ENCODE results near the gene MRPL1. TPM values are rescaled to one million over a fixed set of nuclear protein-coding genes. Genes with fewer than 3 reads are reported as not detected.
A peak's percentile ranks its signal among the peaks of the same experiment; 100 is the strongest.

The MRPL1 gene
- total and polyA plus RNA-seq, 2 of the 13 experiments (the other 11 are each of a cell fraction or from before 2014, with no cell fraction given), result 23.3 to 61.5 TPM

GRCh38 chr4:77818602-77819403, 43.8 kb upstream of the MRPL1 start, which contains the start of gene CNOT6L (continued):
- TF ChIP-seq HMGXB4 (CRISPR knock-in tag; IDR thresholded peaks at IDR 0.05; ENCODE audit: borderline replicate concordance in 1 of 2, low read depth in 1 of 2) (peak; percentile 53 to 85; a peak in 3 of 4 replicates), ZNF354B (CRISPR knock-in tag; IDR thresholded peaks at IDR 0.05) (no peak), ZNF644 (CRISPR knock-in tag; IDR thresholded peaks at IDR 0.05; ENCODE audit: low read depth) (no peak), ZNF768 (CRISPR knock-in tag; IDR thresholded peaks at IDR 0.05) (peak; percentile 8; the same call in 1 of the 2 replicates), MAZ (IDR thresholded peaks at IDR 0.05; ENCODE audit: borderline replicate concordance, low read depth, low read length) (0 out of 2 replicates have a peak, but pooled peaks have one; percentile 7), MAZ (CRISPR knock-in tag; IDR thresholded peaks at IDR 0.05; ENCODE audit: low read depth) (no peak), ZNF781 (CRISPR knock-in tag; IDR thresholded peaks at IDR 0.05; ENCODE audit: borderline replicate concordance, not compliant biosample characterization) (no peak), PHF8 (CRISPR knock-in tag; IDR thresholded peaks at IDR 0.05) (peak; percentile 57), EZH2 (conservative IDR thresholded peaks at IDR 0.05; ENCODE audit: low read depth, low read length) (no peak), MIXL1 (CRISPR knock-in tag; IDR thresholded peaks at IDR 0.05) (no peak), ZFX (CRISPR knock-in tag; IDR thresholded peaks at IDR 0.05; ENCODE audit: low read depth) (peak; percentile 91), HBP1 (CRISPR knock-in tag; IDR thresholded peaks at IDR 0.05; ENCODE audit: low read depth) (peak; percentile 19; the same call in 1 of the 2 replicates), MTF2 (CRISPR knock-in tag; IDR thresholded peaks at IDR 0.05; ENCODE audit: borderline replicate concordance) (no peak)
- TF ChIP-seq, protein P1, sequence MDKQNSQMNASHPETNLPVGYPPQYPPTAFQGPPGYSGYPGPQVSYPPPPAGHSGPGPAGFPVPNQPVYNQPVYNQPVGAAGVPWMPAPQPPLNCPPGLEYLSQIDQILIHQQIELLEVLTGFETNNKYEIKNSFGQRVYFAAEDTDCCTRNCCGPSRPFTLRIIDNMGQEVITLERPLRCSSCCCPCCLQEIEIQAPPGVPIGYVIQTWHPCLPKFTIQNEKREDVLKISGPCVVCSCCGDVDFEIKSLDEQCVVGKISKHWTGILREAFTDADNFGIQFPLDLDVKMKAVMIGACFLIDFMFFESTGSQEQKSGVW (CRISPR knock-in tag; IDR thresholded peaks at IDR 0.05; ENCODE audit: borderline replicate concordance), result 0 out of 2 replicates have a peak, but pooled peaks have one; percentile 26
- TF ChIP-seq, protein P2, sequence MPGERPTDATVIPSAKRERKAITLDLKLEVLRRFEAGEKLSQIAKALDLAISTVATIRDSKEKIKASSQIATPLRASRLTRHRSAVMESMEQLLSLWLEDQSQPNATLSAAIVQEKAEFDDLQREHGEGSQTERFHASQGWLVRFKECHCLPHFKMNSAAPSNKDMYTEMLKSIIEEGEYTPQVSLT (CRISPR knock-in tag; IDR thresholded peaks at IDR 0.05; ENCODE audit: borderline replicate concordance, low read depth), result no peak
- TF ChIP-seq, protein P3, sequence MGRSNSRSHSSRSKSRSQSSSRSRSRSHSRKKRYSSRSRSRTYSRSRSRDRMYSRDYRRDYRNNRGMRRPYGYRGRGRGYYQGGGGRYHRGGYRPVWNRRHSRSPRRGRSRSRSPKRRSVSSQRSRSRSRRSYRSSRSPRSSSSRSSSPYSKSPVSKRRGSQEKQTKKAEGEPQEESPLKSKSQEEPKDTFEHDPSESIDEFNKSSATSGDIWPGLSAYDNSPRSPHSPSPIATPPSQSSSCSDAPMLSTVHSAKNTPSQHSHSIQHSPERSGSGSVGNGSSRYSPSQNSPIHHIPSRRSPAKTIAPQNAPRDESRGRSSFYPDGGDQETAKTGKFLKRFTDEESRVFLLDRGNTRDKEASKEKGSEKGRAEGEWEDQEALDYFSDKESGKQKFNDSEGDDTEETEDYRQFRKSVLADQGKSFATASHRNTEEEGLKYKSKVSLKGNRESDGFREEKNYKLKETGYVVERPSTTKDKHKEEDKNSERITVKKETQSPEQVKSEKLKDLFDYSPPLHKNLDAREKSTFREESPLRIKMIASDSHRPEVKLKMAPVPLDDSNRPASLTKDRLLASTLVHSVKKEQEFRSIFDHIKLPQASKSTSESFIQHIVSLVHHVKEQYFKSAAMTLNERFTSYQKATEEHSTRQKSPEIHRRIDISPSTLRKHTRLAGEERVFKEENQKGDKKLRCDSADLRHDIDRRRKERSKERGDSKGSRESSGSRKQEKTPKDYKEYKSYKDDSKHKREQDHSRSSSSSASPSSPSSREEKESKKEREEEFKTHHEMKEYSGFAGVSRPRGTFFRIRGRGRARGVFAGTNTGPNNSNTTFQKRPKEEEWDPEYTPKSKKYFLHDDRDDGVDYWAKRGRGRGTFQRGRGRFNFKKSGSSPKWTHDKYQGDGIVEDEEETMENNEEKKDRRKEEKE (IDR thresholded peaks at IDR 0.05), result no peak
- TF ChIP-seq, protein P4, sequence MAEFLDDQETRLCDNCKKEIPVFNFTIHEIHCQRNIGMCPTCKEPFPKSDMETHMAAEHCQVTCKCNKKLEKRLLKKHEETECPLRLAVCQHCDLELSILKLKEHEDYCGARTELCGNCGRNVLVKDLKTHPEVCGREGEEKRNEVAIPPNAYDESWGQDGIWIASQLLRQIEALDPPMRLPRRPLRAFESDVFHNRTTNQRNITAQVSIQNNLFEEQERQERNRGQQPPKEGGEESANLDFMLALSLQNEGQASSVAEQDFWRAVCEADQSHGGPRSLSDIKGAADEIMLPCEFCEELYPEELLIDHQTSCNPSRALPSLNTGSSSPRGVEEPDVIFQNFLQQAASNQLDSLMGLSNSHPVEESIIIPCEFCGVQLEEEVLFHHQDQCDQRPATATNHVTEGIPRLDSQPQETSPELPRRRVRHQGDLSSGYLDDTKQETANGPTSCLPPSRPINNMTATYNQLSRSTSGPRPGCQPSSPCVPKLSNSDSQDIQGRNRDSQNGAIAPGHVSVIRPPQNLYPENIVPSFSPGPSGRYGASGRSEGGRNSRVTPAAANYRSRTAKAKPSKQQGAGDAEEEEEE (CRISPR knock-in tag; IDR thresholded peaks at IDR 0.05; ENCODE audit: borderline replicate concordance), result no peak
